ENCODE results near the gene CBX8.

Gene CBX8

DNA sequence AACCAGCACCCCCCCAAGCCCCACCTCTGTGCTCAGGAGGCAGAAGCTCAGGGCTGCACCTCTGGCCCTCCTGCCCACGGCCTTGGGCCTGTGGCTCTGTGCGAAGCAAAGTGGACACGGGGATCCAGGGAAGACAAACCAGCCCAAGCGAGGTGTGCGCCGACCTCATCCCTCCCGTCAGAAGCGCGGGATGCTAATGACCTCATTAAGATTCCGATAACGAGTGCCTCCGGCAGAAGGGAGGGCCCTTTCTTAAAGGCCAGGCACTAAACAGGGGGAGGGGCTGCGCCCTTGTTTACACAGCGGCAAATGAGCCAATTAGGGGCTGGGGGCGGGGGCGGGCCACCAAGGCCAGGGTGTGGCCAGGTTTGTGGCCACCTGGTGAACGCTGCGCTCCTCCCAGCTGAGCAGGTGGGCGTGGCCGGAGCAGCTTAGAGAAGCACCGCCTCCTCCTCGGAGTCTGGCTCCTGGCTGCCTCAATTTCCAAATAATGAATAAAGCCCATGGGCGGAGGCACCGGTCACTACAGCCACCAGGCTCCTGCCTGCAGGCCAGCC is 39.2 kb upstream of the CBX8 start:
- TF ChIP-seq, protein P1, sequence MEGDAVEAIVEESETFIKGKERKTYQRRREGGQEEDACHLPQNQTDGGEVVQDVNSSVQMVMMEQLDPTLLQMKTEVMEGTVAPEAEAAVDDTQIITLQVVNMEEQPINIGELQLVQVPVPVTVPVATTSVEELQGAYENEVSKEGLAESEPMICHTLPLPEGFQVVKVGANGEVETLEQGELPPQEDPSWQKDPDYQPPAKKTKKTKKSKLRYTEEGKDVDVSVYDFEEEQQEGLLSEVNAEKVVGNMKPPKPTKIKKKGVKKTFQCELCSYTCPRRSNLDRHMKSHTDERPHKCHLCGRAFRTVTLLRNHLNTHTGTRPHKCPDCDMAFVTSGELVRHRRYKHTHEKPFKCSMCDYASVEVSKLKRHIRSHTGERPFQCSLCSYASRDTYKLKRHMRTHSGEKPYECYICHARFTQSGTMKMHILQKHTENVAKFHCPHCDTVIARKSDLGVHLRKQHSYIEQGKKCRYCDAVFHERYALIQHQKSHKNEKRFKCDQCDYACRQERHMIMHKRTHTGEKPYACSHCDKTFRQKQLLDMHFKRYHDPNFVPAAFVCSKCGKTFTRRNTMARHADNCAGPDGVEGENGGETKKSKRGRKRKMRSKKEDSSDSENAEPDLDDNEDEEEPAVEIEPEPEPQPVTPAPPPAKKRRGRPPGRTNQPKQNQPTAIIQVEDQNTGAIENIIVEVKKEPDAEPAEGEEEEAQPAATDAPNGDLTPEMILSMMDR (IDR thresholded peaks at IDR 0.05; ENCODE audit: low read depth, low read length) = no peak
- in situ Hi-C loops (cut with HindIII; ENCODE audit: low sequenced_read_pairs) = no loop called here
- H3K4me3 ChIP-seq (ENCODE audit: low read depth, low read length) = no peak overlapping the region
- no peak for DNase-seq (ENCODE audit: low read depth, low spot score)

DNA sequence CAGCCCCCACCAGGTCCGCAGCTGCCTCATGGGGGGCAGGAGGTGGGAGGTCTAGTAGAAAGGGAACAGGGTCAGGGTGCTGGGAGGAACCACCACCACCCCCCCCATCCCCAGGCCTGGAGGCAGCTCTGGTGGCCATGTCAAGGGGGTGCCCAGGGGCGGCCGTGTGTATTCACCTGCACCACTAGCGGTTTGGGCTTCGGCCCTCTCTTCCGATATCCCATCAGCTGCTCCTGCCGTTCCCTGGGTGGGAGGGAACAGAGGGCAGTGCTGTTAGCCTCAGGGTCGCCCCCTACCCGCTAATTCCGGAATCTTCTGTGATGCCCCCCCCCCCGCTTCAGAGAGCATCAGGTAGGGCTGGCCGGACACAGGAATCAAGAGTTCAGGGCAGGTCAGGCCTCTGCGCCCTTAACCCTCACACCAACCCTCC is 38.6 kb upstream of the CBX8 start:
- H3K4me3 ChIP-seq (ENCODE audit: low read depth, low read length) = no peak overlapping the region
- no peak for DNase-seq (ENCODE audit: low read depth, low spot score)
- in situ Hi-C loops (cut with HindIII; ENCODE audit: low sequenced_read_pairs) = no loop called here
- TF ChIP-seq, protein P1 (IDR thresholded peaks at IDR 0.05; ENCODE audit: low read depth, low read length) = no peak

DNA sequence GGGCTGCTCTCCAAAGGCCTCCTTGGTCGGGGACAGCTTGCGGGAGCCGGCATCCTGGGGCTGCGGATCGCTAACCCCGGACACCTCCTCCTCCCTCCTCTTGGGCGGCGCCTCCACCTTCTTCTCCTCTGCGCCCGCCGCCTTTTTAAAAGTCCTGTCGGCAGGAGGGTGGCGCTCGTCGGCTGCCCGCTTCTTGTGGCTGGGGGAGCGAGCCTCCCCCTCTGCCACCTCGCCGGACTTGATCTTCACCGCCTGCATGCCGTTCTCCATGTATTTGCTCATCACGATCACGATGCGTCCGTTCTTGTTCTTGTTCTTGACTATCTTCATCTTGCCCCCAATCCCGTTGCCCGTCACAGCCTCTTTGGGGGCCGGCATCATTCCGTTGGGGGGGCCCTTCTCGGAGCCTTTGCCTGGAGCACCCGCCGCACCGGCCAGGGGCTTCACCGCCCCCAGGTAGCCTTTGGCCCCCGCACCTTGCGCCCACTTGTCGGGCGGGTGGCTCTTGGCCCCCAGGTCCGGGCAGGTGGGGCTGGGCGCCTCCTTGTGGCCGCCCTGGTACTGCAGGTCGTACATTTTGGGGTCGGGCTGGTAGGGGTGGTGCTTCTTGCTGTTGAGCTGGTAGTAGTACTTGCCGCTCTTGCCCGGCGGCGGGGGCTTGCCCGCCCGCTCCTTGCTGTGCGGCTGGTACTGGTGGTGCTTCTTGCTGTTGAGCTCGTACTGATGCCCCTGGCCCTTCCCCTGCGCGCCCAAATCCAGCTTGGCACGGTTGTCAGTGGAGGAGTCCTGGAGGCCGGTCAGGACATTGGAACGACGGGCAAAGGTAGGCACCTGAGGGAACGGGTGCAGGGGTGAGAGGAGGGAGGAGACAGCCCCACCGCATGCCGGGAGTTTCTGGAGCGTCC is 37.9 kb upstream of the CBX8 start:
- in situ Hi-C loops (cut with HindIII; ENCODE audit: low sequenced_read_pairs) = no loop called here
- no peak for DNase-seq (ENCODE audit: low read depth, low spot score)
- TF ChIP-seq, protein P1 (IDR thresholded peaks at IDR 0.05; ENCODE audit: low read depth, low read length) = peak; percentile 75
- no peak overlapping the region for H3K4me3 ChIP-seq (ENCODE audit: low read depth, low read length)

DNA sequence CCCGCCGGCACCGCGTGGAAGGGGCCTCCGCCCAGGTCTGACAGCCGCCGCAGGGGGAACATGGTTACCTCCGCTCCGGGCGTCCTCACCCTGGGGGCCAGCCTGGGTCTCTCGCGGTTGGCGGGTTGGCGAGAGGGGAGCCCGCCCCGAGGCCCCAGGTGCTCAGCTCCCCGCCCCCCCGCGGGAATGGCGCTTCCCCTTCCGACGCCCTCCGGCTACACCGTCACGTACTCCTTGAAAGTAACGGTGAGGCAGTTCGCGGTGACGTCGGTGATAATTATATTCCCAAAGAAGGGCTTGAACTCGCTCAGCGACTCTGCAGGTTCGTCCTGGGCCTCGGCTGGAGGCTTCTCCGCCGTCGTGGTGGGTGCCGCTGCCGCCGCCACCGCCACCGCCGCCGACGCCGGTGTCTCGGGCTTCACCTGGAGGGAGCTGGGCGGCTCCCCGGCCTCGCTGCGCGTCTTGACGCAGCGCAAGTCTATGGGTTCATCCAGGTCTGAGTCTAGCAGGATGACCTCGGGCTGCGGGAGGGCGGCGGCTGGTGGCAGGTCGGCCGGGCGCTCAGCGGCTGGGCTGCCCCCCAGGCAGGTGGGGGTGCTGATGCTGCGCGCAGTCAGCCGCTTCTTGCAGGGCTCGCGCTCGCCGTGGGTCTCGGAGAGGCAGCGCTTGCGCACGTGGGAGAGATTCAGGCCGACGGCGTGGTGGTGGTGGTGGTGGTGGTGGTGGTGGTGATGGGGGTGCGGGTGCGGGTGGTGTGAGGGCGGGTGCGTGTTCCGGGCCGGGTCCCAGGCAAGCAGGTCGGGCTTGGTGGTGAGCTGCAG is 37.1 kb upstream of the CBX8 start:
- in situ Hi-C loops (cut with HindIII; ENCODE audit: low sequenced_read_pairs) = no loop called here
- DNase-seq (ENCODE audit: low read depth, low spot score) = no peak
- TF ChIP-seq, protein P1 (IDR thresholded peaks at IDR 0.05; ENCODE audit: low read depth, low read length) = no peak
- H3K4me3 ChIP-seq (ENCODE audit: low read depth, low read length) = no peak overlapping the region

DNA sequence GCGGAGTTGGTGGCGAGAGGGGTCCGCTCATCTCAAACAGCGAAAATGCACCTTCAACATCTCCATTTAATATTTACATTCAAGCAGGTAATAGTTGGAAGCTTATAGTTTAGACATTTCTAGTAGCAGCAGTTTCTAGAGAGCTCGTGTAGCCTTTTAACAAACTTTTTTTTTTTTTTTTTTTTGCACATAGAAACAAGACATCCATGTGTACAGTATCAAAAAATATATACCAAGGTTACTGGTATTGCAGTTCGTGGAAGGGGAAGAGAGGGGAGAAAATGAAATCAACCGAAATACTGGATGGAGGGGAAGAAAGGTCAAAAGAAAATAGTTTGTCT is 36.2 kb upstream of the CBX8 start:
- TF ChIP-seq, protein P1 (IDR thresholded peaks at IDR 0.05; ENCODE audit: low read depth, low read length) = no peak
- in situ Hi-C loops (cut with HindIII; ENCODE audit: low sequenced_read_pairs) = no loop called here
- DNase-seq (ENCODE audit: low read depth, low spot score) = no peak
- no peak overlapping the region for H3K4me3 ChIP-seq (ENCODE audit: low read depth, low read length)

DNA sequence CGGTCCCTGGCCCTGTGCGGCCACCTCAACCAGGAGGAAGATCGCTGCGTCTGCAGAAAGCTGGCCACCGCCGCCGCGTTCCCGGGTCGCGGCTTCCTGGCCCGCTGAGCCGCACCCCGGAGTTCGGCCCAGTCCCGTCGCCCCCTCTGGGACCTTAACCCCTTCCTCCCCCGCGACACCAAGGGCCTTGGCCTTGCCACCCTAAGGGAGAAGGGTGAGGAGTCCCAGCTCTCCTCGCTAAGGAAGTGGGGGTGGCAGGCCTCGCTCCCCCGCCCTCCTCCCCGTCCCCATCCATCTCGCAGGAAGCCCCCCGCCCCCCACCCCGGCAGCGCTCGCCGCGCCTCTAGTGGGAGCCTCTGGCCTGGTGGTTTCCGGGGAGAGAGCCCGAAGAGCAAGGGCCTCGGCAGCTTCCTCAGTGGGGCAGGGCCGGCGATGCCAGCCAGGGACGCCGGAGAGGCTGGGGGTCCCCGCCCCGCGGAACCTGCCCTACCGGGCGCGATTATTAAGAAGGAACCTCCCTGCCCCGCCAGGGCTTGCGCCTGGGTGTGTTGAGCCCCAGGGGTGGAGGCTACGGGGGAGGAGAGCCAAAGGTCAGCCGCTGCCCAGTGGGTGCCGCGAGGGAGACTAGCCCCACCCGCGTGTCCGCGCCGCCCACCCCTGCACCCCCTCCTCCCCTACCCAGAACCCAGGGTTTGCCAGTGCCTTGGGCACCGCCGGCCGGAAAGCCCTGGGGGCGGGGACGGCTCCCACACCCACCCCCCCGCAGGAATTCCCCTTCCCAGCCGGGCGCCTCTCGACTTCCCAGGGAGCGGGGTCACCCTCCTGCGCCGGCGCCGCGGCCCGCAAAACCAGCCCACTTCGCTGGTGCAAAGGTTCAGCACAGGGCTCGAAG is 35.6 kb upstream of the CBX8 start:
- no peak for DNase-seq (ENCODE audit: low read depth, low spot score)
- TF ChIP-seq, protein P1 (IDR thresholded peaks at IDR 0.05; ENCODE audit: low read depth, low read length) = no peak
- no peak overlapping the region for H3K4me3 ChIP-seq (ENCODE audit: low read depth, low read length)
- in situ Hi-C loops (cut with HindIII; ENCODE audit: low sequenced_read_pairs) = no loop called here

Data from astrocyte of the spinal cord (primary cell).